Natural killer cell treated with Interleukin-12 subunit alpha and Interleukin-12 subunit beta and Interleukin-15 and Interleukin-18, amount 100 ng/mL, for 72 hours (primary cell): ENCODE results near the gene RNF112. TPM values are rescaled to one million over a fixed set of nuclear protein-coding genes. Genes with fewer than 3 reads are reported as not detected.
A peak's percentile ranks its signal among the peaks of the same experiment; 100 is the strongest.
"Not testable (repeated sequence)": the region's sequence is repeated elsewhere in the genome, so short reads cannot be mapped to it uniquely, and the experiment has no call there.

Experiments
- ATAC-seq, 2 donors: fragments of 150-1000 bp; cut with Tn5 transposase in 1 of 2; sonication (Bioruptor Pico), chemical (Tn5 transposase) in 1 of 2; 2 replicates each; pipeline ENCODE4 v1.10.0; 2021
- DNase-seq: peaks from one replicate; pipeline ENCODE4 v3.0.0; 2022; ENCODE audit warnings: low spot score
- H3K27ac Mint-ChIP-seq, 2 donors: 1 replicate in 1 of 2; 2 replicates in 1 of 2; pipeline ENCODE4 v1.8.0; 2022; ENCODE audit warnings: mixed read lengths in 2 of 2, mild to moderate bottlenecking in 1 of 2, moderate library complexity in 1 of 2
- H3K27me3 Mint-ChIP-seq, 2 donors: 1 replicate in 1 of 2; 2 replicates in 1 of 2; pipeline ENCODE4 v1.8.0; 2022; ENCODE audit warnings: mixed read lengths in 2 of 2
- H3K36me3 Mint-ChIP-seq: one replicate; pipeline ENCODE4 v1.8.0; 2022; ENCODE audit warnings: mixed read lengths
- H3K4me1 Mint-ChIP-seq, 2 donors: 1 replicate in 1 of 2; 2 replicates in 1 of 2; pipeline ENCODE4 v1.8.0; 2022; ENCODE audit warnings: low read depth in 2 of 2, mixed read lengths in 2 of 2, mild to moderate bottlenecking in 1 of 2
- H3K4me3 Mint-ChIP-seq: one replicate; pipeline ENCODE4 v1.8.0; 2022; ENCODE audit warnings: mixed read lengths
- H3K9me3 Mint-ChIP-seq: 2 replicates; pipeline ENCODE4 v1.8.0; 2022; ENCODE audit warnings: mixed read lengths
- total RNA-seq, 2 donors: library from RNA; stranded (reverse); gene quantifications; one replicate each; pipeline ENCODE4 v1.2.3, GENCODE V29; 2022

Gene RNF112
- total RNA-seq, 2 donors from 2014 or later: 0.14 to 1.1 TPM

GRCh38 chr17:19461681-19462080 lies 50.6 kb downstream of the RNF112 start:
- no peak for ATAC-seq
- Mint-ChIP-seq H3K4me3 (no peak overlapping the region), H3K27me3 (no peaks in the 10 kb centered on the region), H3K4me1 (peaks cover 17 to 27% of the 10 kb centered on the region in 2 donors), H3K36me3 (no peaks in the 10 kb centered on the region), H3K9me3 (no peaks in the 10 kb centered on the region), H3K27ac (no peak overlapping the region)
- DNase-seq: no peak

- H3K27me3 Mint-ChIP-seq, H3K36me3 Mint-ChIP-seq, H3K9me3 Mint-ChIP-seq, DNase-seq, ATAC-seq: not testable (repeated sequence)
- peak overlapping the region; percentile 17 to 31 for H3K27ac Mint-ChIP-seq
- H3K4me3 Mint-ChIP-seq: peak overlapping the region; percentile 41
- H3K4me1 Mint-ChIP-seq: peaks cover 17 to 27% of the 10 kb centered on the region in 2 donors
Observed at GRCh38 chr17:19462456-19463035, 51.5 kb downstream of the RNF112 start.

DNA sequence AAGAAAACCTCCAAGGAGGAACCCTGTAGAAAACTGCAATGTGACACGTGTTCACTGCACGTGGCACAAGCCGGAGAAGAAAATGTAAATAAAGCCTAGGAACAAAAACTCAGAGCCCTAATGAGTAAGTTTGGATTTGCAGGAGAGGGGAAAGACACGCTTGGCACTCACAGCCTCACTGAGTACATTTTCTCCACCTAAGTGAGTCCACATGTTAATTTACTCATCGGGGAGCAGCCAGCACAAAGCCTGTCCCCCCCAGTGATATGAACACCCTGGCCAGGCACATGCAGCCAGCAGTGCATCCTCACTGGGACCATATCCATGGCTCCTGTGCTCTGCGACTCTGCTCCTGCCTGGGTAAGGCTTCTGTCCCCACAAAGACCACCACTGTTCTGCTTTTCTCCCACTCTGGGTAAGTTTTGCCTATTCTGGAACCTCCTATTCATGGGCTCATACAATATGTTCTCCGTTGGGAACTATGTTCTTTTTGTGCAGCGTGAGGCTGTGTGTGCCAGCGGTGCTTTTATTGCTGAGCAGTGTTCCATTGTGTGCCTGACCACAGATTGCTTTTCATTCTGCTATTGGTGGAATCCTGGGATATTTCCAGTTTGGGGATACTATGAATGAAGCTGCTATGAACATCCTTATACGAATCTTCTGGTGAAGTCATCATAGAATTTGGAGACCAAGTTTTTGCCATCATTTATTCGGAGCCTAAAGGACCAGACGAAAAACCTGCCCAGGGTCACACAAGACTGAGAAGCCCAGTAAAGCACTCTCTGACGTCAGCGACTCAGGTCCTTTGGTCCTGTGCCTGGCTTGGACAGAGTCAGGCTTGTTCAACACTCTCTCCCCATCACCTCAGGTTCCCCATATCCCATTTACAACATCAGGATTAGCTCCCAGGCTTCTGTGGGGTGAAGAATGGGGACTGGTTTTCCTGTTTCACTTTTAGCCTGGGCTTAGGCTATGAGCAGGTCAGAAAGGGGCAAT lies 53.3 kb downstream of the RNF112 start:
- no peaks in the 10 kb centered on the region for H3K36me3 Mint-ChIP-seq
- H3K4me1 Mint-ChIP-seq: peaks cover 17 to 27% of the 10 kb centered on the region in 2 donors
- no peak overlapping the region for H3K4me3 Mint-ChIP-seq
- H3K27ac Mint-ChIP-seq: no peak overlapping the region
- H3K27me3 Mint-ChIP-seq: no peaks in the 10 kb centered on the region
- DNase-seq (no peak), ATAC-seq (no peak)
- no peaks in the 10 kb centered on the region for H3K9me3 Mint-ChIP-seq

Other genes with a start within 250 kb of the RNF112 start
- 10 to 100 TPM in 1 of 2 donors, 1 to 10 TPM in 1; 1.5 to 20.3 TPM for gene EPN2, start 173.9 kb upstream of the RNF112 start, total RNA-seq
- gene B9D1, start 48.5 kb upstream of the RNF112 start, total RNA-seq: 1 to 10 TPM; 2.2 to 4.9 TPM
- 10 to 100 TPM; 28.7 to 29.8 TPM for gene MAPK7, start 32.7 kb upstream of the RNF112 start, total RNA-seq
- gene MFAP4, start 24.0 kb upstream of the RNF112 start, total RNA-seq: not detected
- not detected for gene SLC47A1, start 122.6 kb downstream of the RNF112 start, total RNA-seq
- 10 to 100 TPM; 22.3 to 31.6 TPM for gene ALDH3A2, start 237.5 kb downstream of the RNF112 start, total RNA-seq